IMR-90 (cell line): Measurements from ENCODE around the gene NPEPL1. TPM values are rescaled to one million over a fixed set of nuclear protein-coding genes. Genes with fewer than 3 reads are reported as not detected.

Experiments
- ATAC-seq: fragments of 200-7000 bp; cut with Tn5 transposase; 2 replicates; pipeline ENCODE4 v1.9.1; 2020; ENCODE audit warnings: low read depth, mild to moderate bottlenecking, moderate library complexity
- BruUV-seq: library from RNA; stranded (reverse); fragments of 400-500 nt; replicated peaks from 2 replicates; lab custom pipeline; 2021; lab: Mats Ljungman, UMichigan
- CTCF ChIA-PET: fragments of 300-600 bp; formaldehyde crosslinking; extraction: SDS; loops from one replicate; lab custom pipeline; 2021; ENCODE audit warnings: antibody characterized with exemption; lab: Yijun Ruan, JAX
- POLR2A ChIA-PET: fragments of 300-600 bp; sonication (Branson Sonifier 250); formaldehyde crosslinking; loops from one replicate; lab custom pipeline; 2022; ENCODE audit warnings: antibody characterized with exemption; ENCODE audit not compliant: unreplicated experiment; lab: Charles Lee
- DNase-seq: peaks from one replicate; pipeline ENCODE4 v3.0.0; 2013
- H2AFZ ChIP-seq: replicated peaks from 2 replicates; pipeline ENCODE3; 2013; ENCODE audit warnings: low read length, mild to moderate bottlenecking; ENCODE audit not compliant: poor library complexity
- H2AK5ac ChIP-seq: 2 replicates; pipeline ENCODE4 v1.6.1; 2013; ENCODE audit warnings: low read depth, low read length, inconsistent platforms
- H2AK9ac ChIP-seq: replicated peaks from 2 replicates; pipeline ENCODE3; 2013; ENCODE audit warnings: mild to moderate bottlenecking, low read depth, low read length, moderate library complexity; ENCODE audit not compliant: poor library complexity
- H2BK120ac ChIP-seq: 2 replicates; pipeline ENCODE4 v1.6.1; 2013; ENCODE audit warnings: low read depth, low read length, inconsistent platforms
- H2BK15ac ChIP-seq: 3 replicates; pipeline ENCODE4 v1.6.1; 2013; ENCODE audit warnings: low read depth, low read length, inconsistent platforms
- H2BK20ac ChIP-seq: 2 replicates; pipeline ENCODE4 v1.6.1; 2013; ENCODE audit warnings: low read depth, mild to moderate bottlenecking, inconsistent platforms, low read length, moderate library complexity
- H2BK5ac ChIP-seq: 2 replicates; pipeline ENCODE4 v1.6.1; 2013; ENCODE audit warnings: mild to moderate bottlenecking, low read depth, low read length, inconsistent platforms; ENCODE audit not compliant: poor library complexity, severe bottlenecking
- H3K14ac ChIP-seq: replicated peaks from 2 replicates; pipeline ENCODE4 v1.6.1; 2013; ENCODE audit warnings: low read depth, low read length, inconsistent platforms
- H3K18ac ChIP-seq: 2 replicates; pipeline ENCODE4 v1.6.1; 2013; ENCODE audit warnings: low read depth, low read length, control low read depth
- H3K23ac ChIP-seq: 2 replicates; pipeline ENCODE4 v1.6.1; 2013; ENCODE audit warnings: low read depth, low read length, inconsistent platforms
- H3K27ac ChIP-seq: 2 replicates; pipeline ENCODE4 v1.5.1; 2013; ENCODE audit warnings: mild to moderate bottlenecking, control low read depth, low read length; ENCODE audit not compliant: insufficient read depth
- H3K27me3 ChIP-seq: 2 replicates; pipeline ENCODE4 v1.6.1; 2013; ENCODE audit warnings: low read length; ENCODE audit not compliant: control insufficient read depth, insufficient read depth
- H3K36me3 ChIP-seq: 2 replicates; pipeline ENCODE4 v1.6.1; 2013; ENCODE audit warnings: low read length, mixed read lengths; ENCODE audit not compliant: control insufficient read depth, insufficient read depth
- H3K4ac ChIP-seq: 2 replicates; pipeline ENCODE4 v1.6.1; 2013; ENCODE audit warnings: low read depth, low read length, inconsistent platforms
- H3K4me1 ChIP-seq: 2 replicates; pipeline ENCODE4 v1.6.1; 2013; ENCODE audit warnings: low read length, mixed read lengths; ENCODE audit not compliant: control insufficient read depth, insufficient read depth
- H3K4me2 ChIP-seq: 2 replicates; pipeline ENCODE4 v1.6.1; 2013; ENCODE audit warnings: low read depth, mild to moderate bottlenecking, control low read depth, low read length, moderate library complexity
- H3K4me3 ChIP-seq: 2 replicates; pipeline ENCODE4 v1.5.1; 2013; ENCODE audit warnings: low read depth, mild to moderate bottlenecking, control low read depth, low read length, moderate library complexity; ENCODE audit not compliant: insufficient read depth
- H3K56ac ChIP-seq: 2 replicates; pipeline ENCODE4 v1.6.1; 2013; ENCODE audit warnings: low read length, inconsistent platforms; ENCODE audit not compliant: insufficient read depth; ENCODE audit errors: extremely low read depth
- H3K79me1 ChIP-seq, 2 experiments: 2 replicates each; pipeline ENCODE4 v1.6.1; 2013; ENCODE audit warnings: low read length in 2 of 2, inconsistent platforms in 1 of 2, low read depth in 1 of 2
- H3K9ac ChIP-seq: 2 replicates; pipeline ENCODE4 v1.6.1; 2013; ENCODE audit warnings: low read depth, low read length, control low read depth
- H3K9me1 ChIP-seq: 2 replicates; pipeline ENCODE4 v1.6.1; 2013; ENCODE audit warnings: low read length, inconsistent platforms; ENCODE audit not compliant: insufficient read depth
- H3K9me3 ChIP-seq: 2 replicates; pipeline ENCODE4 v1.6.1; 2013; ENCODE audit warnings: low read length; ENCODE audit not compliant: control insufficient read depth, insufficient read depth
- H4K20me1 ChIP-seq: 2 replicates; pipeline ENCODE4 v1.6.1; 2013; ENCODE audit warnings: low read length, inconsistent platforms; ENCODE audit not compliant: insufficient read depth
- H4K5ac ChIP-seq: 2 replicates; pipeline ENCODE4 v1.6.1; 2013; ENCODE audit warnings: mild to moderate bottlenecking, low read depth, low read length, control low read depth
- H4K8ac ChIP-seq, 2 experiments: 2 replicates each; pipeline ENCODE4 v1.6.1; 2013; ENCODE audit warnings: low read depth in 2 of 2, low read length in 2 of 2, control low read depth in 1 of 2, inconsistent platforms in 1 of 2
- H4K91ac ChIP-seq: 2 replicates; pipeline ENCODE4 v1.6.1; 2013; ENCODE audit warnings: low read depth, low read length, inconsistent platforms; ENCODE audit not compliant: insufficient read depth
- CTCF ChIP-seq: conservative IDR thresholded peaks from 2 replicates; pipeline ENCODE4 v1.5.1; 2012; ENCODE audit warnings: mild to moderate bottlenecking, low read depth, low read length, improper control_type of control experiment
- MAFK ChIP-seq: IDR thresholded peaks from 2 replicates; pipeline ENCODE4 v1.6.1; 2012; ENCODE audit warnings: low read depth, low read length, improper control_type of control experiment
- MAZ ChIP-seq: IDR thresholded peaks from 2 replicates; pipeline ENCODE4 v1.6.1; 2012; ENCODE audit warnings: low read depth, mild to moderate bottlenecking, low read length, improper control_type of control experiment, moderate library complexity, borderline replicate concordance
- WGBS, 2 experiments: methylation state at CpG; one replicate each; pipeline versions ENCODE4 v1.1.5 to v1.1.7; 2013; ENCODE audit warnings: missing lambda C conversion rate in 2 of 2; ENCODE audit not compliant: insufficient read length in 1 of 2; ENCODE audit errors: extremely low coverage in 2 of 2; 5-methylcytosine and 5-hydroxymethylcytosine counted together
- dilution Hi-C: fragments of 300-500 bp; cut with HindIII; formaldehyde crosslinking; loops from one replicate; pipeline ENCODE4 v1.14.3; 2018; ENCODE audit warnings: low sequenced_read_pairs; ENCODE audit not compliant: unreplicated experiment
- in situ Hi-C: fragments of 300-500 bp; cut with MboI; formaldehyde crosslinking; loops from 3 replicates; pipeline ENCODE4 v1.14.3; 2019; ENCODE audit warnings: low sequenced_read_pairs, inconsistent platforms, mixed read lengths
- intact Hi-C: fragments of 100-400 bp; cut with micrococcal nuclease; formaldehyde crosslinking; loops from 2 replicates; pipeline ENCODE4 v1.10.0; 2022
- polyA plus RNA-seq, 3 experiments: library from polyadenylated mRNA; depleted of rRNA; stranded (reverse); fragments of >200 nt; gene quantifications; 2 replicates each; pipeline ENCODE4 v1.2.3, GENCODE V29; 2012; ENCODE audit warnings: low replicate concordance in 1 of 3
- total RNA-seq: library from RNA; depleted of rRNA; stranded (reverse); fragments of >200 nt; gene quantifications from 2 replicates; pipeline ENCODE4 v1.2.3, GENCODE V29; 2012

Gene NPEPL1
- total and polyA plus RNA-seq, 2 of the 4 experiments (the other 2 are of a cell fraction), result 6.3 to 10.4 TPM

- no peaks in the 10 kb centered on the region for H3K9me3 ChIP-seq
- no peak overlapping the region for H3K9ac ChIP-seq
- no peaks in the 10 kb centered on the region for H4K20me1 ChIP-seq
- no peak overlapping the region for H2AK5ac ChIP-seq
- TF ChIP-seq MAZ (no peak), MAFK (no peak), CTCF (no peak)
- no peak overlapping the region for H4K5ac ChIP-seq
- intact Hi-C loops, result no loop called here
- H4K91ac ChIP-seq, result no peak overlapping the region
- H3K14ac ChIP-seq, result no peak overlapping the region
- no peak overlapping the region for H3K27ac ChIP-seq
- dilution Hi-C loops, result no loop called here
- H3K4me1 ChIP-seq, result peaks cover 18% of the 10 kb centered on the region
- ChIA-PET POLR2A (no interaction called here), CTCF (no interaction called here)
- DNase-seq, result peak; percentile 14
- peak overlapping the region; percentile 75 for H2AFZ ChIP-seq
- no peak overlapping the region for H3K18ac ChIP-seq
- H2BK120ac ChIP-seq, result no peak overlapping the region
- H3K4me2 ChIP-seq, result no peak overlapping the region
- no peak overlapping the region for H2BK5ac ChIP-seq
- WGBS, 2 experiments, result no CpG with 5 or more reads among the region's 6 CpGs
- peak overlapping the region; percentile 57 for H2AK9ac ChIP-seq
- no peak overlapping the region for H3K4me3 ChIP-seq
- no peak overlapping the region for H3K56ac ChIP-seq
- H2BK15ac ChIP-seq, result no peak overlapping the region
- BruUV-seq, result no TSS peak
- H3K36me3 ChIP-seq, result no peaks in the 10 kb centered on the region
- no peak overlapping the region for H3K4ac ChIP-seq
- no peak overlapping the region for H2BK20ac ChIP-seq
- ATAC-seq, result no peak
- H3K23ac ChIP-seq, result no peak overlapping the region
- H3K79me1 ChIP-seq, result peaks cover 0 to 7% of the 10 kb centered on the region in 2 experiments; a peak in 2 of 4 replicates
- in situ Hi-C loops, result no loop called here
- H3K9me1 ChIP-seq, result peaks cover 10% of the 10 kb centered on the region
- H4K8ac ChIP-seq, result no peak overlapping the region
- no peaks in the 10 kb centered on the region for H3K27me3 ChIP-seq
Observed at GRCh38 chr20:58688840-58689239, 3.8 kb upstream of the NPEPL1 start.
